LNCaP clone FGC (cell line): ENCODE measurements around the gene WSCD1.

Experiments
- DNase-seq: peaks from one replicate; pipeline ENCODE4 v3.0.0-alpha.2; 2011; ENCODE audit warnings: low read depth
- H3K4me3 ChIP-seq: 2 replicates; pipeline ENCODE4 v1.5.1; 2011; ENCODE audit warnings: mild to moderate bottlenecking, low read depth, low read length, control low read depth
- CTCF ChIP-seq: IDR thresholded peaks from 2 replicates; pipeline ENCODE4 v1.5.1; 2012; ENCODE audit warnings: mild to moderate bottlenecking; ENCODE audit not compliant: control insufficient read depth, insufficient read depth; ENCODE audit errors: extremely low read depth

WSCD1 gene

GRCh38 chr17:6057562-6057961 is 12.6 kb upstream of the WSCD1 start:
- no peak overlapping the region for H3K4me3 ChIP-seq
- no peak for TF ChIP-seq CTCF
- DNase-seq: no peak

GRCh38 chr17:6059406-6059805 is 10.8 kb upstream of the WSCD1 start:
- no peak for DNase-seq
- H3K4me3 ChIP-seq: no peak overlapping the region
- no peak for TF ChIP-seq CTCF

- DNase-seq: no peak
- H3K4me3 ChIP-seq: no peak overlapping the region
- no peak for TF ChIP-seq CTCF
These were observed 8.9 kb upstream of the WSCD1 start for GRCh38 chr17:6061290-6061689.

- no peak overlapping the region for H3K4me3 ChIP-seq
- no peak for DNase-seq
- TF ChIP-seq CTCF: no peak
These were observed 5.3 kb upstream of the WSCD1 start for GRCh38 chr17:6064868-6065267.

GRCh38 chr17:6065351-6065750 is 4.8 kb upstream of the WSCD1 start:
- no peak for DNase-seq
- TF ChIP-seq CTCF: no peak
- H3K4me3 ChIP-seq: no peak overlapping the region

GRCh38 chr17:6066183-6066948 is 3.8 kb upstream of the WSCD1 start:
- H3K4me3 ChIP-seq: no peak overlapping the region
- TF ChIP-seq CTCF: no peak
- no peak for DNase-seq

GRCh38 chr17:6067060-6067459 is 3.1 kb upstream of the WSCD1 start:
- TF ChIP-seq CTCF: no peak
- H3K4me3 ChIP-seq: no peak overlapping the region
- no peak for DNase-seq
